Lower lobe of right lung (tissue), 2 donors: ENCODE data around the gene NIPAL4. TPM values are rescaled to one million over a fixed set of nuclear protein-coding genes. Genes with fewer than 3 reads are reported as not detected.

Source experiments
- ATAC-seq, 2 donors: fragments of 200-7000 bp; cut with Tn5 transposase; one replicate each; pipeline ENCODE4 v1.9.1; 2020 to 2022; ENCODE audit warnings: mild to moderate bottlenecking in 2 of 2, moderate library complexity in 2 of 2
- DNase-seq: peaks from one replicate; pipeline ENCODE4 v3.0.0-alpha.2; 2020
- H3K27ac ChIP-seq: fragments of 200-600 bp; one replicate; pipeline ENCODE4 v1.8.0; 2022
- H3K27me3 ChIP-seq: fragments of 200-600 bp; one replicate; pipeline ENCODE4 v1.8.0; 2022; ENCODE audit warnings: low read depth
- H3K36me3 ChIP-seq: fragments of 200-600 bp; one replicate; pipeline ENCODE4 v1.8.0; 2022; ENCODE audit warnings: mild to moderate bottlenecking
- H3K4me1 ChIP-seq: fragments of 200-600 bp; one replicate; pipeline ENCODE4 v1.8.0; 2022
- H3K4me3 ChIP-seq: fragments of 200-600 bp; one replicate; pipeline ENCODE4 v1.8.0; 2022; ENCODE audit warnings: mild to moderate bottlenecking
- H3K9me3 ChIP-seq: fragments of 200-600 bp; one replicate; pipeline ENCODE4 v1.8.0; 2022
- CTCF ChIP-seq: fragments of 200-600 bp; IDR thresholded peaks from one replicate; pipeline ENCODE4 v1.8.0; 2022; ENCODE audit warnings: antibody characterized with exemption, mild to moderate bottlenecking
- intact Hi-C: fragments of 100-400 bp; cut with DNase I; formaldehyde crosslinking; loops from one replicate; pipeline ENCODE4 v1.11.0; 2022
- total RNA-seq: library from RNA; stranded (reverse); fragmentation: NEBNext Ultra II Directional; extraction: Animal tissue kit (Norgen Biotek cat#: 25700); gene quantifications from one replicate; pipeline ENCODE4 v1.2.1, GENCODE V29; 2021
- donor health status: DM: no; HTN: yes; CAD: no; lungs with severe emphysema.

Gene NIPAL4
- total RNA-seq, 1 donor from 2014 or later = not detected

GRCh38 chr5:157506066-157506590 lies 46.1 kb downstream of the NIPAL4 start:
- Histone ChIP-seq H3K27ac (no peak overlapping the region), H3K4me1 (peaks cover 13% of the 10 kb centered on the region), H3K27me3 (no peaks in the 10 kb centered on the region), H3K4me3 (no peak overlapping the region), H3K9me3 (no peaks in the 10 kb centered on the region), H3K36me3 (peaks cover 9% of the 10 kb centered on the region)
- no peak for TF ChIP-seq CTCF
- ATAC-seq (no peak), DNase-seq (no peak)
- intact Hi-C loops = no loop called here

GRCh38 chr5:157506981-157507780 lies 47.2 kb downstream of the NIPAL4 start:
- DNase-seq (no peak), ATAC-seq (no peak)
- Histone ChIP-seq H3K36me3 (peaks cover 9% of the 10 kb centered on the region), H3K9me3 (no peaks in the 10 kb centered on the region), H3K27me3 (no peaks in the 10 kb centered on the region), H3K4me3 (no peak overlapping the region), H3K4me1 (peaks cover 17% of the 10 kb centered on the region), H3K27ac (no peak overlapping the region)
- intact Hi-C loops = no loop called here
- no peak for TF ChIP-seq CTCF

- Histone ChIP-seq H3K9me3 (no peaks in the 10 kb centered on the region), H3K4me3 (no peak overlapping the region), H3K27me3 (no peaks in the 10 kb centered on the region), H3K4me1 (peaks cover 17% of the 10 kb centered on the region), H3K36me3 (peaks cover 16% of the 10 kb centered on the region), H3K27ac (no peak overlapping the region)
- TF ChIP-seq CTCF = no peak
- ATAC-seq (no peak), DNase-seq (no peak)
- intact Hi-C loops = no loop called here
Measured at GRCh38 chr5:157509093-157509492, 49.1 kb downstream of the NIPAL4 start.

- TF ChIP-seq CTCF = no peak
- H3K36me3 ChIP-seq = peaks cover 16% of the 10 kb centered on the region
- DNase-seq = no peak
- H3K4me3 ChIP-seq = no peak overlapping the region
- peaks cover 17% of the 10 kb centered on the region for H3K4me1 ChIP-seq
- no peaks in the 10 kb centered on the region for H3K27me3 ChIP-seq
- H3K9me3 ChIP-seq = no peaks in the 10 kb centered on the region
- ATAC-seq = no peak
- H3K27ac ChIP-seq = no peak overlapping the region
- intact Hi-C loops = no loop called here
Measured at GRCh38 chr5:157509587-157509986, 49.6 kb downstream of the NIPAL4 start.

GRCh38 chr5:157510682-157511081 lies 50.7 kb downstream of the NIPAL4 start:
- Histone ChIP-seq H3K4me1 (peaks cover 15% of the 10 kb centered on the region), H3K27me3 (no peaks in the 10 kb centered on the region), H3K27ac (peak overlapping the region; percentile 20), H3K4me3 (no peak overlapping the region), H3K36me3 (peaks cover 16% of the 10 kb centered on the region), H3K9me3 (no peaks in the 10 kb centered on the region)
- TF ChIP-seq CTCF = no peak
- ATAC-seq = no peak
- no peak for DNase-seq
- intact Hi-C loops = no loop called here
